Calu3 (cell line): ENCODE data around the gene MAPRE3. TPM values are rescaled to one million over a fixed set of nuclear protein-coding genes. Genes with fewer than 3 reads are reported as not detected.
A peak's percentile ranks its signal among the peaks of the same experiment; 100 is the strongest.
"Not testable (repeated sequence)": the region's sequence is repeated elsewhere in the genome, so short reads cannot be mapped to it uniquely, and the experiment has no call there.

Experiments used
- BruUV-seq: library from RNA; stranded (reverse); fragments of 400-500 nt; replicated peaks from 2 replicates; lab custom pipeline; 2021; lab: Mats Ljungman, UMichigan
- CTCF ChIA-PET: fragments of 300-600 bp; sonication (Branson Sonifier 250); formaldehyde crosslinking; loops from one replicate; lab custom pipeline; 2022; ENCODE audit warnings: antibody characterized with exemption; lab: Charles Lee
- DNase-seq: peaks from one replicate; pipeline ENCODE4 v3.0.0; 2022
- H3K27ac Mint-ChIP-seq: one replicate; pipeline ENCODE4 v1.8.0; 2022; ENCODE audit warnings: mixed read lengths; ENCODE audit not compliant: unreplicated experiment
- H3K27me3 Mint-ChIP-seq: one replicate; pipeline ENCODE4 v1.8.0; 2022; ENCODE audit warnings: mixed read lengths; ENCODE audit not compliant: unreplicated experiment
- H3K36me3 Mint-ChIP-seq: one replicate; pipeline ENCODE4 v1.8.0; 2022; ENCODE audit warnings: mild to moderate bottlenecking, moderate library complexity, mixed read lengths; ENCODE audit not compliant: insufficient read depth, unreplicated experiment
- H3K4me1 Mint-ChIP-seq: one replicate; pipeline ENCODE4 v1.8.0; 2022; ENCODE audit warnings: mild to moderate bottlenecking, low read depth, mixed read lengths; ENCODE audit not compliant: unreplicated experiment
- H3K4me3 Mint-ChIP-seq: one replicate; pipeline ENCODE4 v1.8.0; 2022; ENCODE audit warnings: mild to moderate bottlenecking, low read depth, moderate library complexity, mixed read lengths; ENCODE audit not compliant: unreplicated experiment
- H3K9me3 Mint-ChIP-seq: one replicate; pipeline ENCODE4 v1.8.0; 2022; ENCODE audit warnings: low read depth, mixed read lengths; ENCODE audit not compliant: unreplicated experiment
- intact Hi-C: fragments of 100-400 bp; cut with micrococcal nuclease; formaldehyde crosslinking; loops from one replicate; pipeline ENCODE4 v1.10.0; 2022; ENCODE audit not compliant: unreplicated experiment
- total RNA-seq: library from RNA; stranded (reverse); gene quantifications from 2 replicates; pipeline ENCODE4 v1.2.3, GENCODE V29; 2022
- TF ChIP-seq, protein P1 (sequence below): fragments of 200-600 bp; IDR thresholded peaks from one replicate; pipeline ENCODE4 v1.8.0; 2022; ENCODE audit warnings: antibody characterized with exemption; ENCODE audit not compliant: unreplicated experiment

The MAPRE3 gene
- total RNA-seq, 1 experiment from 2014 or later: 11.1 TPM

DNA sequence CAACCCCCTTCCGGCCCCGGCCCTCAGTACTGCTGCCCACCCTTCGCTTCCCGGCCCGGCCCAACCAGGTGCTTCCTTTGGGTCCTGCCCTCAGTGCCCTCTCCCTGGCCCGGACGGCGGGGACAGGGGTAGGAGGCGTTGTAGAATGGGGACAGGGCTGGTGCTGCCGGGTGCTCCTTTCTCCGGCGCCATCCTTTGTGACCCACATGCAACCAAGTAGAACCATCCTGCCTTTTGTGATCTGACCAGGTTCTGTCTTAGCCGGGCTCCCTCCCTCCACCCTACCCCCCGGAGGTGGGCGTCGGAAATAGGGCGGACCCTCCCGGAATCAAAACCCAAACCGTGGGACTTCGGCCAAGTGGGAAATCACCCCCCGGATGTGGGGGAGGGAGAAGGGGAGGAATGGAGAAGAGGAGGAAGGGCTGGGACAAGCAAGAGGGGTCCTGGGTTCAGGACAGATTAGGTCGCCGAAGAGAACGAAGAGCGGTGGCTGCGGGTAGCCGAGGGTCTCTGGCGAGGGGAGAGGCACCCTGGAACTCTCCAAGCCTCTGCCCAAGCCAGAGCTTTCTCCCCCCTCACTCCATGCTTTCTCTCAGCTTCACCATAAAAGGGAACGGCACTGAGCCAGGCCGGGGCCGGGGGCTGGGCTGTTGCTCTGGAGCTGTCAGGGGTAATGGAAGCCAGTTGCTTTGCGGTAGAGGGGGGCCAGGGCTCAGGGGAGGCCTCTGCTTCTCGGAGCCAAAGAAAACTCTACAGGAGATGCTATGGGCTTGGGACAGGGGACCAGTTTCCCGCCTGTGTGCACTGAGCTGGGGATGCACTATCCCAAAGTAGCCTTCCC is 101.8 kb downstream of the MAPRE3 start:
- H3K36me3 Mint-ChIP-seq: peaks cover 40% of the 10 kb centered on the region
- CTCF ChIA-PET: interaction anchor here (0.8 to 1.5 kb wide), 5 partner anchors 9 to 226 kb away, joined by 3 to 7 read pairs (median 4); partner anchors contain the start of gene AGBL5
- TF ChIP-seq, protein P1, sequence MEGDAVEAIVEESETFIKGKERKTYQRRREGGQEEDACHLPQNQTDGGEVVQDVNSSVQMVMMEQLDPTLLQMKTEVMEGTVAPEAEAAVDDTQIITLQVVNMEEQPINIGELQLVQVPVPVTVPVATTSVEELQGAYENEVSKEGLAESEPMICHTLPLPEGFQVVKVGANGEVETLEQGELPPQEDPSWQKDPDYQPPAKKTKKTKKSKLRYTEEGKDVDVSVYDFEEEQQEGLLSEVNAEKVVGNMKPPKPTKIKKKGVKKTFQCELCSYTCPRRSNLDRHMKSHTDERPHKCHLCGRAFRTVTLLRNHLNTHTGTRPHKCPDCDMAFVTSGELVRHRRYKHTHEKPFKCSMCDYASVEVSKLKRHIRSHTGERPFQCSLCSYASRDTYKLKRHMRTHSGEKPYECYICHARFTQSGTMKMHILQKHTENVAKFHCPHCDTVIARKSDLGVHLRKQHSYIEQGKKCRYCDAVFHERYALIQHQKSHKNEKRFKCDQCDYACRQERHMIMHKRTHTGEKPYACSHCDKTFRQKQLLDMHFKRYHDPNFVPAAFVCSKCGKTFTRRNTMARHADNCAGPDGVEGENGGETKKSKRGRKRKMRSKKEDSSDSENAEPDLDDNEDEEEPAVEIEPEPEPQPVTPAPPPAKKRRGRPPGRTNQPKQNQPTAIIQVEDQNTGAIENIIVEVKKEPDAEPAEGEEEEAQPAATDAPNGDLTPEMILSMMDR: no peak
- DNase-seq: no peak
- no TSS peak for BruUV-seq
- no peak overlapping the region for H3K27ac Mint-ChIP-seq
- peaks cover 40% of the 10 kb centered on the region for H3K27me3 Mint-ChIP-seq
- intact Hi-C loops: no loop called here
- peaks cover 20% of the 10 kb centered on the region for H3K4me1 Mint-ChIP-seq
- H3K9me3 Mint-ChIP-seq: no peaks in the 10 kb centered on the region
- H3K4me3 Mint-ChIP-seq: peak overlapping the region; percentile 85

DNA sequence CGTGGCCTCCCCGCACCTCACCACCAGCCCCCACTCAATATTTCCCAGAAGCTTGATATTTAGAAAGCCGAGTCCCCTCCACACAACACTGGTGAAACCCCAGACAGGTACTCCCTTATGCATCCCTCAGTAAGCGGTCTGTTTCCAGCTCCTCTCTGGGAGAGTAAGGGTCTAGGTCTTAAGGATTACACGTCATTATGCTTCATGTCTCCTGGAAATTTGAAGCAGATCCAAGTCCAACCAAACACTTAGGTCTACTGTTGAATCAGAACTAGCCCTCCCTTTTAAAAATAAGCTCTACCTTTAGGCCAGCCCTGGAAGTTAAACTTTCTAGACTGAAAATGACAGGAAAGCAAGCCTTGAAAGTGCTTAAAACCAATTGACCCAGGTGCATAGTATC is 102.5 kb downstream of the MAPRE3 start:
- Mint-ChIP-seq H3K4me3 (peak overlapping the region; percentile 85), H3K4me1 (peaks cover 20% of the 10 kb centered on the region), H3K36me3 (peaks cover 35% of the 10 kb centered on the region), H3K9me3 (no peaks in the 10 kb centered on the region), H3K27me3 (peaks cover 47% of the 10 kb centered on the region), H3K27ac (no peak overlapping the region)
- no peak for DNase-seq
- intact Hi-C loops: no loop called here
- TF ChIP-seq, protein P1: no peak
- CTCF ChIA-PET: interaction anchor here (0.8 kb wide), 1 partner anchor 8 kb away, joined by 3 read pairs; no protein-coding TSS in a partner anchor
- no TSS peak for BruUV-seq

DNA sequence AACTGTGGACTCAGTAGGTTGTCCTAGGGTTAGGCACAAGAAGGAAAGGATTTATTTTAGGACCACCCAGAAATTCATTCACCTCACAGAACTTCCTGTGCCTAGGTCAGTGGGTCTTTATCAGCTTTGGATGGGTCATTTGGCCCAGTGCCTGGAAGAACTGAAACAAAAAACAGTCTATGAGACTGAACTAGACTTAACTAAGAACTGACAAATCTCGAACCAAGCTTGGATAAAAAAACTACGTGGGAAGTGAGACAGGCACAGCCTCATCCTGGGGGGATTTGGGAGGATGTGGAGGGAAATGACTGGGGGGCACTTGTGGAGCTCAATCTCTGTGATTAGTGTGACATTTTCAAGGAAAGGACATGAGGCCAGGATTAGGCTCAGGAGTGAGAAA is 103.3 kb downstream of the MAPRE3 start:
- DNase-seq: no peak
- TF ChIP-seq, protein P1: no peak
- H3K9me3 Mint-ChIP-seq: no peaks in the 10 kb centered on the region
- no peak overlapping the region for H3K4me3 Mint-ChIP-seq
- intact Hi-C loops: no loop called here
- H3K36me3 Mint-ChIP-seq: peaks cover 31% of the 10 kb centered on the region
- peaks cover 56% of the 10 kb centered on the region for H3K27me3 Mint-ChIP-seq
- CTCF ChIA-PET: interaction anchor here (0.6 kb wide), 1 partner anchor 119 kb away, joined by 3 read pairs; no protein-coding TSS in a partner anchor
- peaks cover 20% of the 10 kb centered on the region for H3K4me1 Mint-ChIP-seq
- BruUV-seq: no TSS peak
- H3K27ac Mint-ChIP-seq: no peak overlapping the region

DNA sequence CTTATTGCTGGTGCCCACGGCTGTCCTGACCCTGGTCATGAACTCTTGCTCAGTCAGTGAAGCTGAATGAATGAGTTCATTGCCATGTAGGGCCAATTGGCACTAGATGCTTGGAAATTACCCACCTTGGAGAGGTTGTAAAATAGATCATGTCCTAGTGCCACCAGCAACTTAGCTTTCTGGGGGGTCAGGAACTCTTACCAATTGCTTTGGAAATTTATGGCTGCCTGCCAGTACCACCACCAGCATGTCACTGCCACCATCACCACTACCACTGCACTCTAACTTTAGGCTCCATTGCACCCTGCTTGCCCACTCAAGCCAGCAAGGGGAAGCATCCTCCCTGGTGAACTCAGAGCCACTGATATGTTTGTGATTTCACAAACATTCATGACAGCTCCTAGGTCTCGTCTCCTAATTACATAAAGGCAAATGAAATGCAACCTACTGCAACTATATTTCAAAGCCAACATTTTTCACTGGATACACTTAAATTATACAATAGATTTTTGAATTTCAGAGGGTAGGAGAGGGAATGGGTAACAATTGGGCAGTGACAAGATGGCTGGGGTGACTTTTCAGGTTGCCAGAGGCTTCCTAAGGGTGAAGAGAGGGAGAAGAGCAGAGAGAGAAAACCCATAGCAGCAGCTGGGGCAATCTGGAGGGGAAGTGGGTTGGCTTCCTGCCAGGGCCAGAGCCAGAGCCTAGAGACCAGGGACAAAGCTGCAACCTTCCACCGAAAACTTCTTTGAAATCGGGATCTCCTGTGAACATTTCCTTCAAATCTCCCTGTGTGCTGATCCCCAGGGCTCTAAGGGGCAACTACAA is 104.5 kb downstream of the MAPRE3 start:
- CTCF ChIA-PET: no interaction called here
- DNase-seq: no peak
- no peaks in the 10 kb centered on the region for H3K9me3 Mint-ChIP-seq
- H3K27me3 Mint-ChIP-seq: peaks cover 60% of the 10 kb centered on the region
- intact Hi-C loops: no loop called here
- no peak overlapping the region for H3K4me3 Mint-ChIP-seq
- no TSS peak for BruUV-seq
- peaks cover 10% of the 10 kb centered on the region for H3K4me1 Mint-ChIP-seq
- TF ChIP-seq, protein P1: no peak
- H3K36me3 Mint-ChIP-seq: peaks cover 20% of the 10 kb centered on the region
- no peak overlapping the region for H3K27ac Mint-ChIP-seq

DNA sequence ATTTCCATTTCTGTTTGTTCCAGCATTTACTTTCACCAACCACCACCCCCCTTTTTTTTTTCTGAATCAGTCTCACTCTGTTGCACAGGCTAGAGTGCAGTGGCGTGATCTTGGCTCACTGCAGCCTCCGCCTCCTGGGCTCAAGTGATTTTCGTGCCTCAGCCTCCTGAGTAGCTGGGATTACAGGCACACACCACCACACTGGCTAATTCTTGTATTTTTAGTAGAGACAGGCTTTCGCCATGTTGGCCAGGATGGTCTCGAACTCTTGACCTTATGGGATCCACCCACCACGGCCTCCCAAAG is 105.1 kb downstream of the MAPRE3 start:
- H3K4me1 Mint-ChIP-seq, intact Hi-C loops, H3K4me3 Mint-ChIP-seq, CTCF ChIA-PET, H3K27ac Mint-ChIP-seq, BruUV-seq, DNase-seq, H3K9me3 Mint-ChIP-seq: not testable (repeated sequence)
- H3K36me3 Mint-ChIP-seq: peaks cover 17% of the 10 kb centered on the region
- H3K27me3 Mint-ChIP-seq: peaks cover 60% of the 10 kb centered on the region
